Endodermal cell (in vitro differentiated cells): ENCODE measurements around the gene UNC80. TPM values are rescaled to one million over a fixed set of nuclear protein-coding genes. Genes with fewer than 3 reads are reported as not detected.

Source experiments
- DNase-seq: peaks from one replicate; pipeline ENCODE4 v3.0.0-alpha.2; 2017
- H3K27ac ChIP-seq: 2 replicates; pipeline ENCODE4 v1.5.1; 2013; ENCODE audit warnings: mild to moderate bottlenecking, low read depth, low read length, moderate library complexity
- H3K27me3 ChIP-seq: 2 replicates; pipeline ENCODE4 v1.6.1; 2013; ENCODE audit warnings: mild to moderate bottlenecking, low read length, moderate library complexity; ENCODE audit not compliant: insufficient read depth, control insufficient read depth, poor library complexity, severe bottlenecking
- H3K36me3 ChIP-seq: 2 replicates; pipeline ENCODE4 v1.7.0; 2013; ENCODE audit warnings: mild to moderate bottlenecking, low read length, moderate library complexity; ENCODE audit not compliant: control insufficient read depth, insufficient read depth
- H3K4me1 ChIP-seq: one replicate; pipeline ENCODE4 v1.7.0; 2013; ENCODE audit warnings: low read length; ENCODE audit not compliant: control insufficient read depth, insufficient read depth
- H3K4me3 ChIP-seq: 2 replicates; pipeline ENCODE4 v1.5.1; 2013; ENCODE audit warnings: mild to moderate bottlenecking, low read length, moderate library complexity
- H3K9ac ChIP-seq: 2 replicates; pipeline ENCODE4 v1.6.1; 2013; ENCODE audit warnings: mild to moderate bottlenecking, low read length, moderate library complexity; ENCODE audit not compliant: poor library complexity, severe bottlenecking; ENCODE audit errors: extremely low read depth
- H3K9me3 ChIP-seq: 2 replicates; pipeline ENCODE4 v1.6.1; 2013; ENCODE audit warnings: mild to moderate bottlenecking, low read length, moderate library complexity; ENCODE audit not compliant: control insufficient read depth
- H3K27ac Mint-ChIP-seq: 2 replicates; pipeline ENCODE4 v1.8.0; 2020; ENCODE audit warnings: mixed read lengths
- H3K27me3 Mint-ChIP-seq: 2 replicates; pipeline ENCODE4 v1.8.0; 2021; ENCODE audit warnings: mild to moderate bottlenecking, mixed read lengths; ENCODE audit not compliant: insufficient read depth
- H3K36me3 Mint-ChIP-seq: 2 replicates; pipeline ENCODE4 v1.8.0; 2020; ENCODE audit warnings: low read depth, mixed read lengths
- H3K4me1 Mint-ChIP-seq: 2 replicates; pipeline ENCODE4 v1.8.0; 2020; ENCODE audit warnings: mixed read lengths
- H3K4me3 Mint-ChIP-seq: 2 replicates; pipeline ENCODE4 v1.8.0; 2020; ENCODE audit warnings: mild to moderate bottlenecking, moderate library complexity, mixed read lengths
- H3K9me3 Mint-ChIP-seq: 2 replicates; pipeline ENCODE4 v1.8.0; 2020; ENCODE audit warnings: mild to moderate bottlenecking, mixed read lengths
- CTCF ChIP-seq: fragments of 200-600 bp; sonication (generic); conservative IDR thresholded peaks from 2 replicates; pipeline ENCODE4 v1.5.0; 2021; ENCODE audit warnings: antibody characterized with exemption, mild to moderate bottlenecking
- WGBS, 2 experiments: methylation state at CpG; one replicate each; pipeline versions ENCODE4 v1.1.5 to v1.1.7; 2013; ENCODE audit warnings: missing lambda C conversion rate in 2 of 2, mixed read lengths in 1 of 2; ENCODE audit not compliant: insufficient coverage in 1 of 2, insufficient read length in 1 of 2; 5-methylcytosine and 5-hydroxymethylcytosine counted together
- total RNA-seq, 2 donors: library from RNA; stranded (reverse); fragmentation: NEBNext Ultra II Directional in 1 of 2; extraction: Animal tissue kit (Norgen Biotek cat#: 25700) in 1 of 2; gene quantifications; 2 replicates in 1 of 2; 3 replicates in 1 of 2; pipeline ENCODE4 v1.2.1, GENCODE V29; 2021

UNC80 gene
- total RNA-seq, 2 donors from 2014 or later = 0.15 to 0.55 TPM

GRCh38 chr2:209773377-209773776 is 1.7 kb downstream of the UNC80 start:
- no peaks in the 10 kb centered on the region for H3K36me3 Mint-ChIP-seq
- H3K27me3 Mint-ChIP-seq = peaks cover 51% of the 10 kb centered on the region
- DNase-seq = peak; percentile 84

GRCh38 chr2:209787416-209787815 is 15.8 kb downstream of the UNC80 start:
- Histone ChIP-seq H3K4me3 (no peak overlapping the region), H3K36me3 (no peaks in the 10 kb centered on the region), H3K27ac (no peak overlapping the region), H3K9ac (no peak overlapping the region), H3K4me1 (no peaks in the 10 kb centered on the region), H3K27me3 (no peaks in the 10 kb centered on the region), H3K9me3 (no peaks in the 10 kb centered on the region)
- DNase-seq = no peak
- Mint-ChIP-seq H3K4me3 (no peak overlapping the region), H3K36me3 (no peaks in the 10 kb centered on the region), H3K4me1 (peaks cover 17% of the 10 kb centered on the region), H3K27me3 (no peaks in the 10 kb centered on the region), H3K27ac (no peak overlapping the region), H3K9me3 (no peaks in the 10 kb centered on the region)
- no peak for TF ChIP-seq CTCF
- 80 to 97% methylated on average over 1 to 2 of the region's 5 CpGs for WGBS, 2 experiments

More at GRCh38 chr2:209773377-209773776, 1.7 kb downstream of the UNC80 start:
- H3K36me3 ChIP-seq = no peaks in the 10 kb centered on the region
- Mint-ChIP-seq H3K27ac (no peak overlapping the region), H3K9me3 (no peaks in the 10 kb centered on the region), H3K4me1 (peaks cover 8% of the 10 kb centered on the region), H3K4me3 (no peak overlapping the region)
- no peak overlapping the region for H3K27ac ChIP-seq
- H3K4me3 ChIP-seq = no peak overlapping the region
- peaks cover 32% of the 10 kb centered on the region for H3K27me3 ChIP-seq
- no peaks in the 10 kb centered on the region for H3K9me3 ChIP-seq
- no peak overlapping the region for H3K9ac ChIP-seq
- 21 to 51% methylated on average over 3 of the region's 3 CpGs for WGBS, 2 experiments
- H3K4me1 ChIP-seq = peaks cover 2% of the 10 kb centered on the region
- no peak for TF ChIP-seq CTCF

- no peaks in the 10 kb centered on the region for H3K36me3 Mint-ChIP-seq
- whole genome bisulfite sequencing, 2 experiments = 62 to 75% methylated on average over 1 of the region's 1 CpG
- no peak overlapping the region for H3K4me3 ChIP-seq
- H3K4me1 Mint-ChIP-seq = peaks cover 8% of the 10 kb centered on the region
- no peaks in the 10 kb centered on the region for H3K27me3 Mint-ChIP-seq
- DNase-seq = no peak
- H3K4me1 ChIP-seq = no peaks in the 10 kb centered on the region
- H3K27me3 ChIP-seq = no peaks in the 10 kb centered on the region
- no peaks in the 10 kb centered on the region for H3K9me3 ChIP-seq
- H3K27ac Mint-ChIP-seq = no peak overlapping the region
- H3K36me3 ChIP-seq = no peaks in the 10 kb centered on the region
- H3K4me3 Mint-ChIP-seq = no peak overlapping the region
- no peak overlapping the region for H3K9ac ChIP-seq
- H3K27ac ChIP-seq = no peak overlapping the region
- TF ChIP-seq CTCF = no peak
- peaks cover 1% of the 10 kb centered on the region for H3K9me3 Mint-ChIP-seq
These were observed 17.3 kb downstream of the UNC80 start for GRCh38 chr2:209788925-209789324.
